IPS-18c (cell line): ENCODE results near the gene RSPH4A.
"Not testable (repeated sequence)": the region's sequence is repeated elsewhere in the genome, so short reads cannot be mapped to it uniquely, and the experiment has no call there.

ENCODE experiments used
- H3K4me3 ChIP-seq: 2 replicates; pipeline ENCODE4 v1.7.0; 2013; ENCODE audit warnings: low read depth, mild to moderate bottlenecking, low read length, moderate library complexity; ENCODE audit not compliant: insufficient read depth
- H3K9me3 ChIP-seq: one replicate; pipeline ENCODE4 v1.6.1; 2013; ENCODE audit warnings: mild to moderate bottlenecking, low read length, moderate library complexity; ENCODE audit not compliant: control insufficient read depth, insufficient read depth

The RSPH4A gene

DNA sequence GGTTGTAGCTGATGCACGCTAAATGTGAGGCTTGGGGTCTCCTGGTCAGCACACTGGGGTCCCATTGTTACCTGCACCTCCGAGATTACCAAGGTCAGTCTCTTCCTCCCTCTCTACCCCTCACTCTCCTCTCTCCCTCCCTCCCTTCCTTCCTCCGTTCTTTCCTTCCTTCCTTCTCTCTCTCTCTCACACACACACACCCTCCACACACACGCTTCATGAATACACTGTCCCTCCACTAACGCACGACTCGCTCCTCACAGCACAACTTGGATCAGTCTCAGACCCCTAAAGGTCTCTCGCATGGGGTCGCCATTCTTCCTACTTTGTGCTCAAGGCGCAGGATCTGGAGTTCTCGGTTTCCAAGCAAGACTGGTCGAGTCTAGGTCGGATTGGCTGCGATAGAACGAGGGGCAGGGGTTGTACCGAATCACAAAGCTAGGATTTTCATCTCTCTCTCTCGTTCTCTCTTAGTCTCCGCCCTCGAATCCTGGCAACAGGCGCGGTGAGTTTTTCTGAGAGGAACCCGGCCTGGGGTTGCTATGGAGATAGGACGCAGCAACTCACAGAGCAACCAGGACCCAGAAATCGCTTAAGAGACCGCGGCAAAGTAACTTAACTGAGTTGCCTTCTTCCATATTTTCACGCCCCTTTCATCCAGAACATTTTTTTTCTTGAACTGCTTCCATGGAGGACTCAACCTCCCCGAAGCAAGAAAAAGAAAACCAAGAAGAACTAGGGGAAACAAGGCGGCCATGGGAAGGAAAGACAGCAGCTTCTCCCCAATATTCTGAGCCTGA lies at the start of gene RSPH4A:
Gene RSPH4A, plus strand, starts transcription at position 543 of the 800 bp plus-strand sequence. Its CDS starts 145 bp downstream, at position 688.
- peak within 1 kb of the TSS; percentile 55 for H3K4me3 ChIP-seq
- H3K9me3 ChIP-seq: no peaks in the 10 kb centered on the region

DNA sequence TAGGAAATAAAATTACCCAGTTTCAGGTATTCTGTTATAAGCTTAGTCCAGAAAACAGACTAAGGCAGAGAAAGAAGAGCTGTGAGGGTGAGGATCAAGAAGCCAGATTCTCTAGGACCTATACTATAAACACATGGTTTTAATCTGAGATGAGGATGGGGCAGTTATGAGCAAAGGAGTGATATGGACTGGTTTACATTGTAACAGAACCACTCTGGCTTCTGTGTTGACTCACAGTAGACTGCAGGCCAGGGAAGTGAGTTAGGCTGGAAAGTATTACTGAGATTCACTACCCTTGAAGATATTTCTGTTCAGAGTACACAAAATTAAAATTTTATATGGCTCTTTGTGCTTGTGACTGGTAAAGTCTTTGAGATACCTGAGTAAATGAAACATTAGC lies 48.2 kb upstream of the RSPH4A start:
- Histone ChIP-seq H3K4me3 (no peak overlapping the region), H3K9me3 (no peaks in the 10 kb centered on the region)

DNA sequence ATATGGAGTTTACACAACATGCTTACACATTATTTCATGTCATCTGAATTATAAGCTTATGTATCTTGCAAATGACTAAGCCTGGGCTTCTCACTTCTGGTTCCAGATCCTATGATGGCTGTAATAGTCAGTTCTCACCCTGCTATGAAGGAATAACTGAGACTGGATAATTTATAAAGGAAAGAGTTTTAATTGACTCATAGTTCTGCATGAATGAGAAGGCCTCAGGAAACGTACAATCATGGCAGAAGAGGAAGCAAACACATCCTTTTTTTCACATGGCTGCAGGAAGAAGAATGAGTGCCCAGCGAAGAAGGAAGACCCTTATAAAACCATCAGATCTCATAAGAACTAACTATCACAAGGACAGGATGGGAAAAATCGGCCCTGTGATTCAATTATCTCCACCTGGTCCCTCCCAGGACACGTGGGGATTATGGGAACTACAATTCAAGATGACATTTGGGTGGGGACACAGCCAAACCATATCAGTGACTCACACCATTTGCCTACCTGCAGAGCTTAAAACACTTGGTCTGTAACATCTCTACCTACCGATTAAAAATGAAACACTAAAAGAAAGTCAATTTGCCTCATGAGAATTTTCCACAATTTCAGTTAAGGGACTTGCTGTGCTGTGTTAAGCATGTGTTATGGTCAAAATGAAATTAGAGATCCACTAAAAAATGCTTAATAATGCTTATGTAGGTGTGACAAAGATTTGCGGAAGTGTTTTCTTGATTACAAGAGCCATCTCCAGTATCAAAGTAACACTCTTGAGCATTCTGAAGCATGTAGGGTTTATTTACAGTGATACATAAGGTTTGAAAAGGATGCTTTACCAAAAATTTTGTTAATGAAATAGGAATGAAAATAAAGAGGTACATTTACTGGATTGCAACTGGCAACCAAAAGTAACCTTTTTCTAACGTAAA lies 47.2 kb upstream of the RSPH4A start:
- Histone ChIP-seq H3K9me3 (no peaks in the 10 kb centered on the region), H3K4me3 (no peak overlapping the region)

DNA sequence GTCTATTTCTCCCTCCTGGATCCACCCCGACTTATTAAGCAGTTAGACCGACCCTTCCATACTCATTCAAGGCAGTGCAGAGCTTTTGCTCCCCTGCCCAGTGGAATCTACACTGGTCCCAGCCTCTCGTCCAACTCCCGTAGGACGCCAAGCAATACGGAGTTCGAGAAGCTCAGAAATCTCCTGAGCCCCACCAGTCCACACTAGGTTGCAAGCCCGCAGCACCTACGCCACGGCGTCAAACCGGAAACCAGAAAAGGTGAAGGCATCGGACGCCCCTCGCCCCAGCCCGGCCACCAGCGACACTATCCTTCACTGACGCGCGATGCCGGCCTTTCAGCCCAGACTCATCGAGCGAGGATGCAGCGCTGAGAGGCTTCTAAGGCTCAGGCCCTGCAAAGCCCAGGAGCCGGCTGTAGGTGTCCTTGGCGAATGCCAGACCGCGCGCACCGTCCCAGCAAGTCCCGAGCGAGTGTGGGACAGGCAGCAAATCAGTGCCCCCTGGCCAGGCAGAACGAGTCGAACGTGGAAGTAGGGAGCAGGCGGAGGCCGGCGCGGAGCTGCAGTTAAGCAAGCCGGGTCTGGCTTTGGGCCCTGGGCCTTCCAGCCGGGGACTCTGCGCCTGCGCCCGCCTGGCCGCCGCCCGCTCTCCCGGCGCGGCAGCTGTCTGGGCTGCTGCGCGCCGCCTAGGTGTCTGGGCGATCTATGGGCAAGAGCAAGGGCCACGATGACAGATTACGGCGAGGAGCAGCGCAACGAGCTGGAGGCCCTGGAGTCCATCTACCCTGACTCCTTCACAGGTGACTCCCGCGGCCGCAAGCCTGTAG lies 45.2 kb upstream of the RSPH4A start, which contains the start of gene RWDD1:
Gene RWDD1, plus strand, starts transcription at position 649 of the 827 bp plus-strand sequence. Its CDS starts 79 bp downstream, at position 728.
- Histone ChIP-seq H3K9me3 (no peaks in the 10 kb centered on the region), H3K4me3 (peak within 1 kb of the TSS; percentile 78)

DNA sequence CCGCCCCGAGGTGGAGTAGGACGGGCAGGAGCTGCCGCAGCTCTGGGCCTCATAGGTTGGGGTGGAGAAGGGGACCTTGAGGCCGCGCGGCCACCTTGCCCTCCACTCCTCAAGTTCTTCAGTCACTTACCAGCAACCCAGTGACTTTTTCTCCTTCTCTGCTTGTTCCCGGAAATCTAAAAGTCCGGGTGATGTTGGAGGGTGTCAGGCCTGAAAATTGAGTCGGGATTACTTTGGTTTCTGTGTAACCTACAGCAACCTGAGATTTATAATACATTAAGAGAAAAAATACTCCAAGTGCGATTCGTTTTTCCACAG lies 44.6 kb upstream of the RSPH4A start:
- no peaks in the 10 kb centered on the region for H3K9me3 ChIP-seq
- H3K4me3 ChIP-seq: peak overlapping the region; percentile 78

DNA sequence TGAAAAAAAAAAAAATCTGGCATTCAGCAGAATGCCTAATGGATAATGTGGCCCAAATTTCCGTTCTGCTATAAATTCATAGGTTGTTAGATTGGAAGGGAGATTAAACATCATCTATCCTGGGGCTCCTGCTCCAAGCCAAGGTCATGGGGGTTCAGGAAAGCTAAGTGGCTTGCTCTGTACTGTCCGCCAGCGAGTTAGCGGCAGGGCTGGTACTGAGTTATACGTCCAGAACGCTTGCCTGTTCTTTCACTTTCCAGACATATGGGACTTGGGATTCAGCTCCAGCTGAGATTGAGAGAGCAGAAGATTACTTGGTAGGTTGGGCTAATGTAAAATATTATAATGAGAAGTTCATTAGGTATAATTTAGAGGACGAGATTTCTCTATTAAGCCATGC lies 44.1 kb upstream of the RSPH4A start:
- peak overlapping the region; percentile 78 for H3K4me3 ChIP-seq
- no peaks in the 10 kb centered on the region for H3K9me3 ChIP-seq

DNA sequence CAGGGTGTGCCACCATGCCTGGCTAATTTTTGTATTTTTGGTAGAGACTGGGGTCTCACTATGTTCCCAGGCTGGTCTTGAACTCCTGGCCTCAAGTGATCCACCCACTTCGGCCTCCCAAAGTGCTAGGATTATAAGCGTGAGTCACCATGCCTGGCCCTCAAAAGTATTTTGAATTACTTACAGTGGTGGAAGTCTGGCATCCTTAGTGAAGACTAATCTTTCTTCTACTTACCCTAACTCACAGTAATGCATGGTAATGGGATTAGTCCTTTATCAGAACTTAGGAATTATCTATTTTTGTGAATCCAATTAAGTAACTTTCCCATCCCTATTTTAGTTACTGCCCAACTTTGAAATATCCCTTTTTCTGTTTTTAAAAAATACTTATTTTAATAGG lies 41.1 kb upstream of the RSPH4A start:
- Histone ChIP-seq H3K4me3 (no peak overlapping the region), H3K9me3 (no peaks in the 10 kb centered on the region)

DNA sequence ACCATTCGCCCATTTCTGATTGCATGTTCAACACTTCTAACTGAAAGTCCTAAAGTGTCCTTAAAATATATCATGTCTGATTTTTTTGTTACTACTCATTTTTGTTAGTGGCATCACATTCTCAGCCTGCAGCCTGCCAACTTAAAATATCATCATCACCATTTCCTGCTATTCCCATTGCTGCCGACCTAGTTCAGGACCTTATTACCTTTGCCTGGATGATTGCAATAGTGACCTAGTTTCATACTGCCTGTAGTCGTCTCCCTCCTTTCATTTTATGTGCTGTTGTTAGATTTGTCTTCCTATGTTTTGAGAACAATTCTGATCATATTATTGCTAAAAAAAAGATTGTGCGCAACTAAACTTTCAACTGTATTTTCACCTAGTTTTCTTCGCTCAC lies 38.8 kb upstream of the RSPH4A start:
- Histone ChIP-seq H3K9me3 (no peaks in the 10 kb centered on the region), H3K4me3 (no peak overlapping the region)

DNA sequence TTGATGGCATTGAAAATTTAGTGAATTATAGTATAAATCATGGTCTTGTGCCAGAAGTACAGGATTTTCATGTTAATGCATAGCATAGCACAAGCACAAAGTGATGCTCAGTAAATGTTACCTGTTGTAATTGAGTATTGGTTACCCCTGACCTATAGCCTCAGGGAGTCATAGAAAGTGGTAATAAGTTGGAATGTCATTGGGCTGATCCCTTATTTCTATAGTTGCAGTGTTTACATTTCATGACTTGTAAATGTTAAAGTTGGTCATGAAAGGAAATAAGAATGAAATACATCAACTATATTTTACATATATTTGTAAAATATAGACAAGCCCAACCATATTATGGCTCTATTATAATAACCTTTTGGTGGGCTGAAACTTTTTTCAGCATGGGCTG lies 37.9 kb upstream of the RSPH4A start:
- H3K4me3 ChIP-seq: no peak overlapping the region

DNA sequence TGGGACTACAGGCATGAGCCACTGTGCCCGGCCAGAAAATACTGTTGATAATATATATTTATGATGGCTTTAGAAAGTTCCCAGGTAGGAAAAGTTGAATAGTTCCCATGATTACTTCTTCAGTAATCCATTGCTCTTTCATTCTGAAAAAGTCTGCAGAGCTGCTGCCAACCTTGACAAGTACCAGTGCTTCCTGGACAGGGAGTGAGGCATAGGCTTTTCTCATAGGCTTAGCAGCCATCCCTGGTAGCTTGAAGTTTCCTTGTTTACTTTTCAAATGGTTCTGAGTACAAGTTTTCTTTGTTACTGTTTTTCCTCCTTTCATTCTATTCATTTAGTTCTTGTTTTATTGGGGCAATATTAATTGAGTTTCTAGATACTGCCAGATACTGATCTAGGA lies 37.1 kb upstream of the RSPH4A start:
- H3K4me3 ChIP-seq: no peak overlapping the region
- no peaks in the 10 kb centered on the region for H3K9me3 ChIP-seq

More for the DNA sequence above, 37.9 kb upstream of the RSPH4A start:
- H3K9me3 ChIP-seq: no peaks in the 10 kb centered on the region

DNA sequence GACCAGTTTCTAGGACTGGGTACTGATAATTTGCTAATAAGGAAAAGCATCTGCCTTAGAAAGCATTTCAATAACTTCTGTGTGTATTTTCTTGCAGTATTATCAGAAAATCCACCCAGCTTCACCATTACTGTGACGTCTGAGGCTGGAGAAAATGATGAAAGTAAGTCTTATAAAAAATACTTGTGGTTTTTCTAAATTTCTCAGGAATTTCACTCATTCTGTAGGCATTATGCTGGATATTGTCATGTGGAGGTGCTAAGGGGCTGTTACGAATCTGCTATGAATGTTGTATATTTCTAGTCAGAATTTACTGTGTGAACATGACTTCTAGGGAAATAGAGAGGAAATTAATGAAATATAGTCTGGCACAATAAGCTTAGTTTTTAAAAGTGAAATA lies 36.1 kb upstream of the RSPH4A start:
- H3K4me3 ChIP-seq: no peak overlapping the region
- no peaks in the 10 kb centered on the region for H3K9me3 ChIP-seq

DNA sequence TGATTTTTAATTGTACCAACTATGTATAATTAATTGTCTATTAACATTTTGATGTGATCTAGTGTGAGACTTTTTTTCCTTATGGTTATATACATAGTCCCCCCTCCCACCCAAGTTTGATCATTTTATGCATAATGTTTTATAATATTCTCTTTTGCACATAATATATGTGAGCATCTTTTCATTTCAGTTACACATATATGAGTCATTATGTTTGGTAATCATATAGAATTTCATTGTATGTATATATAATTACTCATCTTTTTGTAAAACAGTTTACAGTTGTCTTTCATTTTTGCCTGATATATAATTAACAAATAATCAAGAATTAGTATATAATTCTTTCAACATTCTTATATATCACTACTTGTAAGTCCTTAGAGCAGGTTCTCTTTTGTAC lies 30.0 kb upstream of the RSPH4A start:
- no peaks in the 10 kb centered on the region for H3K9me3 ChIP-seq
- H3K4me3 ChIP-seq: no peak overlapping the region

DNA sequence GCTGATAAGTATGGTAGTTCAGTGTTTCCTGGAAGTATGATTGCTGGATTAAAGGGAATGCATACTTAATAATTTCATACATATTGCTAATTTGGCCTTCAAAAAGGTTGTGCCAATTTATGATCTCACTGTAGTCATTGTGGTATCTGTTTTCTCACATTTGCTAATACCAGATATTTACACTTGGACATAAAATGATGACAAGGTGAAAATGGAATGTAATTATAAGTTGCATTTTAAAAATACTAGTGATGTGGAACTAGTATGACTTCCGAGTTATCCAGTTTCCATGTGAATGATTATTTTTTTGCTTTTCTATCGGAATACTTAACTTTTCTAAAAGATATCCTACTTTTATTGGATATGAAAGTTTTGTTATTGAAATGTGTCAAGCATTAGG lies 29.5 kb upstream of the RSPH4A start:
- H3K9me3 ChIP-seq: no peaks in the 10 kb centered on the region

DNA sequence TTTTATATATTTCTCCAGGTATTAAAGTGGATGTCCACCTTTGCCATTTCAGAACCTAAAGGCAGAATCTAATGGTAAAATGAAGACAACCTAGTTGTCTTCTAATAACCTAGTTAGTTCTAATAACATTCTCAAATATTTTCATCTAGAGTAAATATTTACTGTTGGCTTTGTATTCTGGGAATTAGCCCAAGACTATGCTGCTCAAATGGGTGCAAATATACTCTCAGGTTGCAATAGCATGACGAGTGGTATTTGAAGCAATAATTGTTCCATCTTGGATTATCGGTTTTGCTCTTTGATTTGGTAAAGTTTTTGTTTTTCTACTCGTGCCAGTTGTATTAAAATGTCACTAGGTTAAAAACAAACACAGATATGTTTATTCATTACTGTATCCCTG lies 21.0 kb upstream of the RSPH4A start:
- no peaks in the 10 kb centered on the region for H3K9me3 ChIP-seq
- H3K4me3 ChIP-seq: no peak overlapping the region

More for the DNA sequence above, 29.5 kb upstream of the RSPH4A start:
- H3K4me3 ChIP-seq: no peak overlapping the region

DNA sequence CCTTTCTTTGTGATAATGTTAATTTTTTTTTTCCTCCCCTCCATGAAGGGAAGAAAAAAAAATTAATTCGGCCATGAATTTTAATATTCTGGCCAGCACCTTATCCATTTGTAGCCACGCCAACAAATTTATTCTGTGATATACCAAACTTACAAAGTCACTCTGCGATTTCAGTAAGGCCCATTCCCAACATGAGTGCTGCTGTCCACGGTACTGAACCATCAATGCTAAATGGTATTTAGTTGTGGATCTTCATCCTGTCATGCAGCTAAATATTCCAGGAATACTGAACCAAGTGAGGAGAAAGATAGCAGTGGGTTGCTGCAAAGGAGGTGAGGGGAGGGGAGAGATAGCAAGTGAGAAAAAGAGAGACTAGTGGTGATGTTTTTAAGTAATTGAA lies 19.5 kb upstream of the RSPH4A start:
- no peak overlapping the region for H3K4me3 ChIP-seq
- H3K9me3 ChIP-seq: no peaks in the 10 kb centered on the region

DNA sequence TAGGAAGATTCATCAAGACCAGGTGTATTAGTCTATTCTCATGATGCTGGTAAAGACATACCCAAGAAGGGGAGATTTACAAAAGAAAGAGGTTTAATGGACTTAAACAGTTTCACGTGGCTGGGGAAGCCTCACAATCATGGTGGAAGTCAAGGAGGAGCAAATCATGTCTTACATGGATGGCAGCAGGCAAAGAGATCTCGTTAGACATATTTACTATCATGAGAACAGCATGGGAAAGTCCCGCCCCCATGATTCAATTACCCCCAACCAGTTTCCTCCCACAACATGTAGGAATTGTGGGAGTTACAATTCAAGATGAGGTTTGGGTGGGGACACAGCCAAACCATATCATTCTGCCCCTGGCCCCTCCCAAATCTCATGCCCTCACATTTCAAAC lies 12.4 kb upstream of the RSPH4A start:
- H3K9me3 ChIP-seq, H3K4me3 ChIP-seq: not testable (repeated sequence)

DNA sequence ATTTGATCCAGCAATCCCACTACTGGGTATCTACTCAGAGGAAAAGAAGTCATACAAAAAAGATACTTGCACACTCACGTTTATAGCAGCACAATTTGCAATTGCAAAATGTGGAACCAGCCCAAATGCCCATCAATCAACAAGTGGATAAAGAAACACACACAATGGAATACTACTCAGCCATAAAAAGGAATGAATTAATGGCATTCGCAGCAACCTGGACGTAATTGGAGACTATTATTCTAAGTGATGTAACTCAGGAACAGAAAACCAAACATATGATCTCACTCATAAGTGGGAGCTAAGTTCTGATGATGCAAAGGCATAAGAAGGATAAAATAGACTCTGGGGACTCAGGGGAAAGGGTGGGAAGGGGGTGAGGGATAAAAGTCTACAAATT lies 11.4 kb upstream of the RSPH4A start:
- H3K4me3 ChIP-seq: not testable (repeated sequence)

More for the DNA sequence above, 11.4 kb upstream of the RSPH4A start:
- not testable (repeated sequence) for H3K9me3 ChIP-seq
